Dendritic cell treated with granulocyte-macrophage colony-stimulating factor and Interleukin-4, amounts not matched to agents 40 ng/mL and 50 ng/mL, for 4 days (primary cell): ENCODE data around the gene MPZL2.

Experiments
- H3K27ac Mint-ChIP-seq: one replicate; pipeline ENCODE4 v1.8.0; 2022; ENCODE audit warnings: mild to moderate bottlenecking, mixed read lengths
- H3K27me3 Mint-ChIP-seq: one replicate; pipeline ENCODE4 v1.8.0; 2022; ENCODE audit warnings: mild to moderate bottlenecking, mixed read lengths
- H3K36me3 Mint-ChIP-seq: one replicate; pipeline ENCODE4 v1.8.0; 2022; ENCODE audit warnings: low read depth, mixed read lengths
- H3K4me1 Mint-ChIP-seq: one replicate; pipeline ENCODE4 v1.8.0; 2022; ENCODE audit warnings: low read depth, mixed read lengths
- H3K4me3 Mint-ChIP-seq: one replicate; pipeline ENCODE4 v1.8.0; 2022; ENCODE audit warnings: mild to moderate bottlenecking, moderate library complexity, mixed read lengths
- H3K9me3 Mint-ChIP-seq: one replicate; pipeline ENCODE4 v1.8.0; 2022; ENCODE audit warnings: mixed read lengths
- intact Hi-C: fragments of 100-400 bp; cut with micrococcal nuclease; formaldehyde crosslinking; loops from one replicate; pipeline ENCODE4 v1.15.0; 2022

Gene MPZL2

DNA sequence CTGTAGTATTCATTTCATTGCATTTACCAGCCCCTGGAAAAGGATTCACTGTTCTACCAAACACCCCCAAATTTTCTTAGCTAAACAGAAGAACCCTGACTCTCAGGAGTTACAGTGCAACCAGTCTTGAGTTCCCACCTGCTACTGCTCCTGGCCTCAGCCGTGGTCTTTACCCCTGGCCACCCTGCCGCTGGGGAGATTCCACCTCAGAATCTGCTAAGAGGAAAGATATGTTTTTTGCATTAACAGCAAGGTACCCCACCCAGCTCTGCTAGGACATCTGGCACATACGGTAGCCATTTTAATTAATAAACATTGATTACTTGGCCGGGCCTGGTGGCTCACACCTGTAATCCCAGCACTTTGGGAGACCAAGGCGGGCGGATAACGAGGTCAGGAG lies 48.3 kb downstream of the MPZL2 start:
- H3K27ac Mint-ChIP-seq, result peak overlapping the region; percentile 91
- H3K9me3 Mint-ChIP-seq, result no peaks in the 10 kb centered on the region
- peaks cover 97% of the 10 kb centered on the region for H3K4me1 Mint-ChIP-seq
- H3K4me3 Mint-ChIP-seq, result peak overlapping the region; percentile 75
- intact Hi-C loops, result loop anchor here (2.0 to 5.0 kb wide), 2 partner anchors 13 to 37 kb away; partner anchors contain the start of gene MPZL3
- H3K36me3 Mint-ChIP-seq, result peaks cover 85% of the 10 kb centered on the region
- H3K27me3 Mint-ChIP-seq, result no peaks in the 10 kb centered on the region

DNA sequence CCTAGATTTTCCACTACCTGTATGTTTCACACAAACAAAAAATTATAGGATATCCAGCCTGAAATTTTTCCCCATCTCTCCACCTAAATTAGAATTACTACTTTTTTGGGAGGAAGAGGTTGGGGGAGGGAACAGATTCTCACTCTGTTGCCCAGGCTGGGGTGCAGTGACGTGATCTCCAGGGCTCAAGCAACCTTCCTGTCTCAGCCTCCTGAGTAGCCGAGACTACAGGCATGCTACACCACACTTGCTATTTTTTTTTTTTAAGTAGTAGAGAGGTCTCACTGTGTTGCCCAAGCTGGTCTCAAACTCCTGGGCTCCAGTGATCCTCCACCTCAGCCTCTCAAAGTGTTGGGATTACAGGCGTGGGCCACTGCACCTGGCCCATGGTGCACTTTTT lies 48.8 kb downstream of the MPZL2 start:
- H3K9me3 Mint-ChIP-seq, result no peaks in the 10 kb centered on the region
- H3K36me3 Mint-ChIP-seq, result peaks cover 85% of the 10 kb centered on the region
- H3K27me3 Mint-ChIP-seq, result no peaks in the 10 kb centered on the region
- intact Hi-C loops, result loop anchor here (2.0 to 5.0 kb wide), 2 partner anchors 14 to 37 kb away; partner anchors contain the start of gene MPZL3
- peak overlapping the region; percentile 56 for H3K4me3 Mint-ChIP-seq
- H3K4me1 Mint-ChIP-seq, result peaks cover 97% of the 10 kb centered on the region
- peak overlapping the region; percentile 91 for H3K27ac Mint-ChIP-seq

DNA sequence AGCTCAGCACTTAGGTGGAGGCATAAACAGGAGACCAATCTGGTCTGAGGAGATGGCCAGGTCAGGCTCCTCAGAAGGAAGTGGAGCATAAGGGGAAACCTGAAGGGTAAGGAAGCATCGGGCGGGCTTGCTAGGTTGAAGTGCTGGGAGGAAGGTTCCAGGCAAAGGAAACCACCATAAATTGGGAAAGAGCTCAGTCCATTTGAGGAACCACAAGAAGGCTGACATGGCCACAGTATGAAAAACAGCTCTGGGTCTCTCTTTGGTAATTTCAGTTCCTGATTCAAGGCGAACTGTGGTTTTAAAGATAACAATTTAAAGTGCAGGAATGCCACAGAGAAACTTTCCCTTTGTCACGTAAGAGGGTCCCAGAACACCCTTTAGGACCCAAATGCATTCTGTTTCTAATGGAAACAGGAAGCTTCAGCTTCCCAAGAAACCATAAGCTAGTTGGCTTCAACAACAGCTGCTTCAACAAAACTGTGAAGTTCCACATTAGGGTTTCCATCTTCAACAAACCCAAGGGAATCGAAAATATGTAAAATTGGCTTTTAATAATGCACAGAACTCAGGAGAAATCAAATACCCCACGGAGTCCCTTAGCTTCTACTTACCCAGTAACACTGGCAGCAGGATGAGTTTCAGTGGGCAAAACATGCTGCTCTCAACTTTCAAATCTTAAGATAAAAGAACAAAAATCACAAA lies 49.7 kb downstream of the MPZL2 start:
- Mint-ChIP-seq H3K4me1 (peaks cover 96% of the 10 kb centered on the region), H3K9me3 (no peaks in the 10 kb centered on the region), H3K27me3 (no peaks in the 10 kb centered on the region), H3K27ac (peak overlapping the region; percentile 91), H3K4me3 (peak overlapping the region; percentile 62), H3K36me3 (peaks cover 85% of the 10 kb centered on the region)
- intact Hi-C loops, result loop anchor here (2.0 kb wide), 1 partner anchor 14 kb away; no protein-coding TSS in a partner anchor

DNA sequence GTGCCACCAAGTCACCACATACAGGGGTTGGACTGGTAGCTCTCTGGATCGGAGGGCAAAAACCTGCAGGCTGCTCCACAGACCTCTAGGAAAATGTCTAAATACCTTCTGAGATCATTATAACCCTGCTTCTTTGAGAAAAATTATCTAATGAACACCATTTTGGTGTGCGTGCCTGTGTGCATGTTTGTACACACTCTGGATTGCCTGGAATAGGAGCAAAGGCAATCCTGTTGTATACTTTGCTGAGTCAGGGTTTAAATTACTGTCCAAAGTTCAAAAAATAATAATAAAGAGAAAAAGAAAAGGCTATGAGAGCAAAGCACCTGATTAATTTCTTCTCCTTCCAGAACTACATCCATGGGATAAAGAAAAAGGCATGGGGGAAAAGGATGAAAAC lies 50.3 kb downstream of the MPZL2 start:
- peak overlapping the region; percentile 91 for H3K27ac Mint-ChIP-seq
- intact Hi-C loops, result loop anchor here (2.0 kb wide), 1 partner anchor 15 kb away; no protein-coding TSS in a partner anchor
- no peaks in the 10 kb centered on the region for H3K9me3 Mint-ChIP-seq
- peak overlapping the region; percentile 62 for H3K4me3 Mint-ChIP-seq
- H3K36me3 Mint-ChIP-seq, result peaks cover 85% of the 10 kb centered on the region
- peaks cover 95% of the 10 kb centered on the region for H3K4me1 Mint-ChIP-seq
- H3K27me3 Mint-ChIP-seq, result no peaks in the 10 kb centered on the region

DNA sequence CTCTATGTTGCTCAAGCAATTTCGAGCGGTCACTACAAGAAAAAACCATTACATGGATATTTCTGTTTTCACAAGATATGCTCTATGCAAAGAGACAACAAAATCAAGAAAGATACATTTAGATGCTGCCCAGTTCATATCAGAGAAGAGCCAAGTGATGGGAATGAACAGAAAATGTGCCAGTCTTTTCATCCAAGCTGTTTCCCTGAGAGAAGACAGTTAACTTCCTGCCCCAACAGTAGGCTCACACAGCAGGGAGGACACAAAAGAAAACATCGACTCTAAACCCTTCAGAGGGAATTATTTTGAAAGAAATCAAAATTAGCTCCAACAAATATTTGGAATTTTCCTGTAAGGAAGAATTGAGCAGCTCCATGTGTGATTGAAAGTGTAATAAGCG lies 50.9 kb downstream of the MPZL2 start:
- Mint-ChIP-seq H3K36me3 (peaks cover 80% of the 10 kb centered on the region), H3K27me3 (no peaks in the 10 kb centered on the region), H3K9me3 (no peaks in the 10 kb centered on the region), H3K4me1 (peaks cover 92% of the 10 kb centered on the region), H3K27ac (peak overlapping the region; percentile 91), H3K4me3 (peak overlapping the region; percentile 54)
- intact Hi-C loops, result no loop called here

DNA sequence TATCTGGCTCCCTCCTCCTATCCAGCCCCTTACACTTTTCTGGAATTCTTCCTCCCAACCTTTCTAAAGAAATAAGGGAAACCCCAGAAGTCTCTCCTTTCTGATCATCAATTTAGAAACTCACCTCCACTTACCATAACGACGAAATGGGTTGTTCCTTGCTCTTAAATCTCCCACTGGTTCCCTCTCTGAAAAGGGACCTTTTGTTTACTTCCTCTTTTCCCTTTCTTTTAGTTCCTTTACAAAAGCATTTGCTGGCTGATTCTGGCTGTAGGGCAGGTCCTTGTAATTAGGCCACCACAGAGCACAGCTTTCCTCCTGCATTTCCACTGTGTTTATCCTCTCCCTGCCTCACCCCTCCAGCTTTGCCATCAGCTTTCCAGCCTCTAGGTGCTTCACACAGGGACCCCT lies 51.3 kb downstream of the MPZL2 start:
- H3K27me3 Mint-ChIP-seq, result no peaks in the 10 kb centered on the region

DNA sequence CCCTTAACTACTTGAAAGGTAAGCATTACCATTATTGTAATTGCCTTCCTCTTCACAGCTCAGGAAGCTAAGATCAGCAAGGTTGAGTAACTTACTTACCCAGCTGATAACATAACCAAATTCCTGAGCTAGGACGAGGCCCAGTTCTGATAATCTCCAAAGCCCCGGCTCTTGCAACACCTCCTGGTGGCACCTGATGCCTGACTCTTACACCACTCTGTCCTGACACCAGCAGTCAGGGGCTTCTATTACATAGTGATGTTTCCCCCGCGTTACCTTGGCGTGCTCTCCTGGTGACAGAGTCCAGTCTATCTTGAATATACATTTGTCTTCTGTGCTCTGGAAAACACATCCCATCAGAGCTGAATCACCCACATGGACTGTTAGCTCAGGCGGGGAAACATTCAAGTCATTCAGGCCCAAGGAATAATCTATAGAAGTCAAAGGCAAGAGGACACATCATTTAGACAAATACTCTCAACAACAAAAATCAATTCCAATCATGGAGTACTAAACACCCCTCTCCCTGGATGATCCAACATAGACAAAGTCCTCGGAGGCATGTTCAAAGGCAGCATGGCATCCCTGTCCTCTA lies 51.9 kb downstream of the MPZL2 start:
- peaks cover 90% of the 10 kb centered on the region for H3K4me1 Mint-ChIP-seq
- H3K4me3 Mint-ChIP-seq, result peak overlapping the region; percentile 18
- H3K9me3 Mint-ChIP-seq, result no peaks in the 10 kb centered on the region
- peak overlapping the region; percentile 91 for H3K27ac Mint-ChIP-seq
- intact Hi-C loops, result no loop called here
- peaks cover 74% of the 10 kb centered on the region for H3K36me3 Mint-ChIP-seq
- H3K27me3 Mint-ChIP-seq, result no peaks in the 10 kb centered on the region

More for the DNA sequence above, 51.3 kb downstream of the MPZL2 start:
- intact Hi-C loops, result no loop called here
- Mint-ChIP-seq H3K36me3 (peaks cover 76% of the 10 kb centered on the region), H3K9me3 (no peaks in the 10 kb centered on the region), H3K27ac (peak overlapping the region; percentile 91), H3K4me1 (peaks cover 92% of the 10 kb centered on the region), H3K4me3 (peak overlapping the region; percentile 54)

DNA sequence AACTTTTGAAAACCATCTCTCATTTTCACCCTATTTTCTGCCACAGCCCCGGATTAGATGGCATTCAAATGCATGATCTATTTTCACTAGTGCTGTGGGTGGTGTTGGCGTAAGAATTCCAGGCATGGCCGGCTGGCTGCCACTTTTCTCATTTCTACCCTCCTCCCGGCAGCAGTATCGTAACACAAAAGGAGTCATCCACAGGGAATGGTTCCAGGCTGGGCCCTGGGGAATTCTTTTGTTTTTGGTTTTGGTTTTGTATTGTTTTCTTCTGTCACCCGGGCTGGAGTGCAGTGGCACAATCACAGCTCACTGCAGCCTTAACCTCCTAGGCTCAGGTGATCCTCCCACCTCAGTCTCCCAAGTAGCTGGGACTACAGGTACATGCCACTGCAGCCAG lies 53.1 kb downstream of the MPZL2 start:
- Mint-ChIP-seq H3K36me3 (peaks cover 68% of the 10 kb centered on the region), H3K27ac (peak overlapping the region; percentile 91), H3K4me1 (peaks cover 93% of the 10 kb centered on the region), H3K27me3 (no peaks in the 10 kb centered on the region), H3K9me3 (no peaks in the 10 kb centered on the region), H3K4me3 (peak overlapping the region; percentile 39)
- intact Hi-C loops, result no loop called here

DNA sequence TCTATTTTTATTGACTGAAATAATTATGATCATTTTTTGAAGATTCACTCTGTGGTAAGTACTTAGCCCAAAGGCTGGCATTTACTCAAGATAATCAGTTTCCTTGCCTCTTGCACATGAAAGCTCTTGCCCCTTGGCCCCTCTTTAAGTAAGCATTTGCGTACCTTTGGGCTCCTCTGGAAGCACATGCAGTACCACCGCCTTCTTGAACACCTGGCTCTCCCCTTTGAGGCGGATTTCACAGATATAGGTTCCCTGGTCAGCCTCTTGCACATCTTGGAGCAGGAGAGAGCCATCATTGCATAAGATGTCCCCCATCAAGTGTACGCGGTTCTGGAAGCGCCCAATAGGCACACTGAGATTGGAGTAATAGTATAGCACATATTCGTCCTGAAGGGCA lies 53.8 kb downstream of the MPZL2 start:
- no peaks in the 10 kb centered on the region for H3K9me3 Mint-ChIP-seq
- H3K27ac Mint-ChIP-seq, result peak overlapping the region; percentile 91
- H3K4me3 Mint-ChIP-seq, result no peak overlapping the region
- intact Hi-C loops, result no loop called here
- peaks cover 92% of the 10 kb centered on the region for H3K4me1 Mint-ChIP-seq
- peaks cover 62% of the 10 kb centered on the region for H3K36me3 Mint-ChIP-seq
- no peaks in the 10 kb centered on the region for H3K27me3 Mint-ChIP-seq

DNA sequence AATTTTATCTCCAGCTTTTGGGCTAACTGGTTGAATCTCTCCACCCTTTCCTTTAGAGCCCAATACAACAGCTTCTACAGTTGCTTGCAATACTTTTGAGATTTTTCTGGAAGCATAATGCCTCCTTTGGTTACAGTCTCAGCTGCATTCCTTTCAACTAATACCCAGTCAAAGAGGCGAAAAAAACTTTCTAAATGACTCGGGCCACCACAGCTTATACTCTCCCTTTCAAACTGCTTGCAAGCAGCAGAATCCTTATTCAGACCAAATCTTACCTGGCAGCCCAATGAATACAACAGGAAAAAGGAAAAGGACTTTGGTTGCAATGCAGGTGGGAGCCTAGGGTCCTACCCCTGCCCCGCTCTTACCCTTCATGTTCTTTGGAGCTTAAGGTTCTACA lies 55.1 kb downstream of the MPZL2 start:
- H3K27me3 Mint-ChIP-seq, result no peaks in the 10 kb centered on the region
- H3K27ac Mint-ChIP-seq, result peak overlapping the region; percentile 82
- no peaks in the 10 kb centered on the region for H3K9me3 Mint-ChIP-seq
- intact Hi-C loops, result no loop called here
- peaks cover 79% of the 10 kb centered on the region for H3K4me1 Mint-ChIP-seq
- peaks cover 53% of the 10 kb centered on the region for H3K36me3 Mint-ChIP-seq
- H3K4me3 Mint-ChIP-seq, result no peak overlapping the region

DNA sequence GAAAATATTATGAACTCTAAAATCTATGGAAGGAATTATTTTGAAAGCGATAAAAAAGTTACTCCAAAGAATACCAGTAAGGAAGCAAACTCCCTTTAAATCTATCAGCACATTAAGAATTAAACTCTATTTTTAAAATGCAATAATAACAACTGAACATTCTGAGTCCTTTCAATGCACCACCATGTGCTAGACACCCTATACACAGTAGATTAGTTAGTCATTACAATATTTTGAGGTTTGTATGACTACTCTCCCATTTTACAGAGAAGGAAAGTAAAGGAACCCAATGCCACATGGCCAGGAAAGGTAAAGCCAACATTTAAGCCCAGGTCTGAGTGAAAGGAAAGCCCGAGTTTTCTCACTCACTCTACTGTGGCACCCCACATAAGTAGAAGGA lies 57.0 kb downstream of the MPZL2 start:
- intact Hi-C loops, result no loop called here
- Mint-ChIP-seq H3K36me3 (peaks cover 34% of the 10 kb centered on the region), H3K4me1 (peaks cover 60% of the 10 kb centered on the region), H3K27ac (peak overlapping the region; percentile 87), H3K27me3 (no peaks in the 10 kb centered on the region), H3K9me3 (no peaks in the 10 kb centered on the region), H3K4me3 (peak overlapping the region; percentile 18)

DNA sequence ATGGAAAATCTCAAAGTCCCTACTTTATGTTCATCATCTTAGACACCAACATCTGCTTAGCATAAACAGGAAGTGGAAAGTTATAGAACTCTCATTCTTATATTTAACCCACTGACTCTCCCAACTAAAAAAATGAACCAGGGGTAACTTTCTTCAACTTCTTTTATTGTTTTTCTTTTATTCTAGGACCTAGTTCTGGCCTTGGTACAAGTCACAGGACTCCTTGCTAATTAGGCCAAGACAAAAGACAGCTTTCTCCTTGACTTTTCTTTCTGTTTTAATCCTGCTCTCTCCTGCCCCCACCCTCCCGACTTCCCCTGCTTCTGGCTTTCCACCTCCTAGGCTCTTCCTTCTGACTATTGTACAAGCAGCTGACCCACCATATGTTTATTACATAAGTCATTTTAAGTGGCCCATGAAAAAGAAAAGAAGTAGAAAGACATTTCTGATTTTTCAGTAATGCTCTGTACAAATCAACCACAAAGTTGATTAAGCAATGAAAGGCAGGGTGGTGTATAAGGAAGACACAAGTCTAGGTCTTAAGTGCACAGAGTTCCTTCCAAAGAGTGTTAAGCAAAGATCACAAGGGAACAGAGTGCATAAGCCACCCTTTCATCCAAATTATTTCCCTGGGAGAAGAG lies 57.6 kb downstream of the MPZL2 start:
- Mint-ChIP-seq H3K27me3 (no peaks in the 10 kb centered on the region), H3K4me3 (peak overlapping the region; percentile 18), H3K27ac (peak overlapping the region; percentile 87), H3K9me3 (no peaks in the 10 kb centered on the region), H3K36me3 (peaks cover 28% of the 10 kb centered on the region), H3K4me1 (peaks cover 54% of the 10 kb centered on the region)
- intact Hi-C loops, result no loop called here

DNA sequence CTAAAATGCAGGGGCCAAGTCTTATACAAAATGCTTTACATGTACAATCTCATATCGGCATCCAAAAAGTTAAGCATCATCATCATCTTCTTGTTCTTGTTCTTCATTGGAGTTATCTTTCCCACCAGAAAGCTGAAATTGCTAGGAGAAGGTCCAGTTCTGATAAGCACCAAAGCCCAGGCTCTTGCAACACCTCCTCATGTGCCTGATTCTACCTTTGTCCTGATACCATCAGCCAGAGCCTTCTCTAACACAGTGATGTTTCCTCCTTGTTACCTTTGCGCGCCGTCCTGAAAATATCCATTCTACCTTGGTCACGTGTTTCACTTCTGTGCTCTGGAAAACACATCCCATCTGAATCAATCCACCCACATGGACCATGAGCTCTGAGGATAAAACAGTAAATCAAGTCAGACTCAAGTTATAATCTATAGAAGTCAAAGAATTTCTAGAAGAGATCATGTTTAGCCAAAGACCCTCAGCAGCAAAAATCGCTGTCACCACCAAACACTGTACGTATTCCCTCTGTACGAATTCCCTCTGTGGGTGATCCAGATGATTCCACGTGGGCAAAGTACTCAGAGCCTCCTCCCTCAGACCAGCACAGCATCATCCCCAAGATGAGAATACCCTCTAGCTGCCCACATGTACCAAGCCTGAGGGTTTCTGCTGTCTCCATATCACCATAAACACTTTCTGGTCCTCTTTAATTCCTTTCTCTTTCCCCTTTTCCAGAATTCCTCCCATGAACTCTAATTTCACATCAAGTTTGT lies 58.3 kb downstream of the MPZL2 start:
- Mint-ChIP-seq H3K4me1 (peaks cover 47% of the 10 kb centered on the region), H3K9me3 (no peaks in the 10 kb centered on the region), H3K27ac (peak overlapping the region; percentile 87), H3K27me3 (no peaks in the 10 kb centered on the region), H3K36me3 (peaks cover 21% of the 10 kb centered on the region), H3K4me3 (no peak overlapping the region)
- intact Hi-C loops, result no loop called here
